Hematopoietic multipotent progenitor cell treated with erythropoietin and hydrocortisone succinate and interleukin-3 and kit ligand, for 6 days (in vitro differentiated cells): ENCODE data around the gene ST8SIA6.
"Not testable (repeated sequence)": the region's sequence is repeated elsewhere in the genome, so short reads cannot be mapped to it uniquely, and the experiment has no call there.

Experiments used
- DNase-seq: peaks from one replicate; pipeline ENCODE4 v3.0.0-alpha.2; 2015

Gene ST8SIA6

DNA sequence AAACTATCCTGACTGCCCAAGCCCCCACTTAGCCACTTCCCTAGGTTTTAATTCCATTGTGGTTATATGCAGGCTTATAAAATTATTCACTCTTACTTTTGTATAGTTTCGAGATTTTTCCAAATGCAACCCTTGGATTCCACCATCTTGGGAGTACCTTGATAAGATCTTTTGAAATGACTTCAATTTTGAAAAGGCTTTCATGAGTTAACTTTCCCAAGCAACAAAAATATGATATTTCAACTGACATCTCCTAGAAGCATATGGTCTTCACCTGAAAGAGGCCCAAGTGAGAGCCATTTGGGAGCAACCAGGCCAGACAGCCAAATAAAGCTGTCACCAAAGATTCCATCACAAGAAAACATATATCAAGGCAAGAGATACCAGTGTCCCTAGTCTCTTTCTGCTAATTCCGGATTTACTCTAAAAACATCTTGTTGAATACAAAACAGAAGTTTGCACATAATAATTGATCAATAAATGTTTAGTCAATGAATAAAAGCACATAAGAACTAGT lies 1.7 kb upstream of the ST8SIA6 start:
- DNase-seq: no peak

- DNase-seq: peak; percentile 86
Measured at GRCh38 chr10:17455015-17455520, 673 bp upstream of the ST8SIA6 start.

GRCh38 chr10:17453373-17454091 lies 863 bp downstream of the ST8SIA6 start:
- peak; percentile 87 for DNase-seq

DNA sequence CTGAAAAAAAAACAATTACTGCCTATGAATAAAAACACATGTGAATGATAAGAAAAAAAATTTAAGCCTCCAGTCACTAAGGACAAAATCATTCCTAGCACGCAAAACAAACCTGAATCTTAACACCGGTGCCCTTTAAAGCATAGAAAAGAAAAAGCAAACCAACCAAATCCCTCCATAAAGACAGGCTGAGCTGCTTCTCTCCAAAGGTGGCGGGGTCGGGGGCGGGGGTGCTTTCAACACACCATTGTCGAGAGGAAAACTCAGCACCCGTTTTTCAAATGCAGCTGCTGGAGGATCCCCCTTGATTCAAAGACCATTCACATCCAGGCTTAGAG lies 1.4 kb downstream of the ST8SIA6 start:
- DNase-seq: no peak

DNA sequence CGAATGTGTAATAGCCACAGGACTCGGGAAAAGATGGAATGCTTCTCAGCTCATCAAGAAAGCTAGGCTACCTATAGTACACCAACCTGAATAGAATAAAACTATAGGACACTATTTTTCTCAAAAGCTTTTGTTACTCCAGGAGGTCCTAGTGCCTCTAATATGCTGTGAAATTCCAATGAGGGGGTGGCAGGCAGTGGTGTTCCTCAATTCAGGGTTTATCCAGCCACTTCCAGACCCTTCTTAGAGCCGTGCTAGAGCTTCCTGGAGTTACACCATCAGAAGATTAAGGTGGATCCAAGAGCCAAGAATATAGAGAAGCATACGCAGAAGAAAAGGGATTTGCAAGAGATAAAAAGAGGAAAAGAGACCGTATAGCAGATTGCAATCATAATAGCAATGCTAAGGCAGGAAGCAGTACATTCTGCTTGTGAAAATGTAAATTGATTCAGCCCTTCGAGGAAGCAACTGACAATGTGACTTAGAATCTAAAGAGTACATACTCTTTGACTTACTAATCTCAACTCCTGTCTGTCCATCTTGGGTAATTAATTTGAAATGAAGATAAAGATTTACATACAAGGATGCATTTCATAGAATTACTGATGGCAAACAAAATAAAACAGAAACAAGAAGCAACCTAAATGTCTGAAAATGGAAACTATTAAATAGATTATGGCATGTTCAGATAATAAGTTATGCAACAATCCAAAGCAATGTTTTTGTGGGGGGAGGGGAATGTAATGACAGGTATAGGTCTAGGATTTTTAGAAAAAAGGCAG lies 2.1 kb downstream of the ST8SIA6 start:
- peak; percentile 75 for DNase-seq

DNA sequence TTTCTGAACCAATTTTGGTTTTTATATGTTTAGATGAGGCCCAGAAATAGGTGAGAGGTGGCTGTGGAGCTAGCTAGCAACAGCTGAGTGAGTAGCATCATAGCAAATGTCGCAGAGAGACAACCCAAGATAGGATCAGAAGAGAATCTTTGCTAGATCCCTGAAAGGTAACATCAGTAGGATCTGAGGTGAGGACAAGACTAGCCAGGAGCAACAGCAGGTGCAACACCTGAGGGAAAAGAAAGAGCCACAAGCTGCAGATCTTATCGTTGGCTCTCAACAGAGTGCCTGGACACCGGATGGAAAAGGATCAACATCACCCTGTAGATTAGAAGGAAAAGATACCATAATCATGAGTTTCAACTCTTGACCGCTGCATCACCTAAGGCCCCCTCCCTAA lies 4.4 kb downstream of the ST8SIA6 start:
- DNase-seq: no peak

GRCh38 chr10:17445400-17445998 lies 8.9 kb downstream of the ST8SIA6 start:
- no peak for DNase-seq

- DNase-seq: no peak
Measured at GRCh38 chr10:17444388-17444714, 10.0 kb downstream of the ST8SIA6 start.

GRCh38 chr10:17443707-17444387 lies 10.5 kb downstream of the ST8SIA6 start:
- peak; percentile 64 for DNase-seq

DNA sequence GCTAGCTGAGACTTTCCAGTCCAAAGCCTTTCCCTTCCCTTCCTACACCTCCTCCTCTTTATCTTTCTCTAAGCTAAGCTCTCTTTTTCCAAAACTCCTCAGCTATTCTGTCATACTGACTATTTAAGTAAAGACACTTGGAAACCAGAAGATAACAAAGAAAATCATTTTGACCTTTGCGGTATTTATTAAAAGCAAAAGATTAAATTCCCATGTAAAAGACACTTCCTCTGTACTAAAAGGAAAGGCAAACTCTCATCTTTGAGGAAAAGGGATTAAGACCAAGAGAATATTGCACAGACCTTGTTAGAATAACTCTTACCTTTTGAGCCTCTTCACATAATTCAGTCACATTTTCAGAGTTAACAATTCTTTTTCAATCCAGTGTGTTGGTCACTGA lies 15.8 kb downstream of the ST8SIA6 start:
- no peak for DNase-seq

- not testable (repeated sequence) for DNase-seq
Measured at GRCh38 chr10:17436578-17436977, 17.8 kb downstream of the ST8SIA6 start.

DNA sequence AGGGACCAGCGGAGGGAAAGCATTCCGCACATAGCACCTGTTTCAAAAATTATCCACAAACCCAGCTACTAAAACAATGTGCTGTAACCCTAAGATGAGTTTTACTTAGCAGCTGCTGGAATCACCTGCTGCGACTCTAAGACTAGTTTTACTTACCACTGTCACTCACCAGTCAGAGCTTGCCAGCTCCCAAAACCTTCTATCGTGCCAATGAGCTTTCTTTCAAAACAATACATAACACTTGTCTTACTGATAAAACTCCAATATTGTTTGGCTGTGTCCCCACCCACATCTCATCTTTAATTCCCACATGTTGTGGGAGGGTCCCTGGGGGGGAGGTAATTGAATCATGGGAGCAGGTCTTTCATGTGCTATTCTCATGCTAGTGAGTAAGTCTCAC lies 18.4 kb downstream of the ST8SIA6 start:
- peak; percentile 88 for DNase-seq

DNA sequence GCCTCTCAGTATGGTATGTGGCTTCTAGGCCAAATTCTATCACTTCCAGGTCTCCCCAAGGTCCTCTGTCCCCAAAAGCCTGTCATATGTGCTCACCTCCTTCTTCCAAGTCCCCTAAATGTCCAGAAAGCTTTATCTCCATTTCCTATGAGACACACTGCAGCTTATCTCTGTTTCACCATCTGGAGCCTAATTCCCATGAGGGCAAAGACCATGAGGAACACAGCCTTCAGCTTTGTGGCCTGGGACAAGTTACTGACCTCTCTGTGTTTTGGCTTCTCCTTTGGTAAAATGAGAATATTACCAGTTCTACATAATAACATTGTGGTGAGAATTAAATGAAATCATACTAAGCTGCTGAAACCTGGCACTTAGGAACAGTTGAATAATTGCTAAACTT lies 19.2 kb downstream of the ST8SIA6 start:
- peak; percentile 72 for DNase-seq

GRCh38 chr10:17432723-17433122 lies 21.7 kb downstream of the ST8SIA6 start:
- DNase-seq: no peak

DNA sequence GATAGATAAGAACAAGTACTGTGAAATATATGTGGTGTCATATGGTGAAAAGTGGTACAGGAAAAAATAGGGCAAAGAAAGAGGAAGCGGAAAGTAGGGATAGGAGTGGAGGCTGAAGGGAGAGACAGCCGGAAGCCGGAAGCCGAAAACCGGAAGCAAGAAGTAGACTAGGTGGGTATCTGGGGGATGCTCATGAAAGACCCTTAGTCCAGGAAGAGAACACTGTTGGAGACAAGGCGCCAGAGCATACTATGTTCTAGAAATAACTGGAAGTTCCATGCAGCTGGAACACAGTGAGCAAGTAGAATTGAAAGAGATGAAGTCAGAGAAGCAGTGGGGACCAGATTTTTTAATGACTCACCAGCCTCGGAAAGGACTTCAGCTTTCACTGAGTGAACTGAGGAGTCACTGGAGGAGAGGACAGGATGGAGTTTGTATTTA lies 22.5 kb downstream of the ST8SIA6 start:
- DNase-seq: peak; percentile 43

GRCh38 chr10:17430647-17431355 lies 23.6 kb downstream of the ST8SIA6 start:
- peak; percentile 91 for DNase-seq

DNA sequence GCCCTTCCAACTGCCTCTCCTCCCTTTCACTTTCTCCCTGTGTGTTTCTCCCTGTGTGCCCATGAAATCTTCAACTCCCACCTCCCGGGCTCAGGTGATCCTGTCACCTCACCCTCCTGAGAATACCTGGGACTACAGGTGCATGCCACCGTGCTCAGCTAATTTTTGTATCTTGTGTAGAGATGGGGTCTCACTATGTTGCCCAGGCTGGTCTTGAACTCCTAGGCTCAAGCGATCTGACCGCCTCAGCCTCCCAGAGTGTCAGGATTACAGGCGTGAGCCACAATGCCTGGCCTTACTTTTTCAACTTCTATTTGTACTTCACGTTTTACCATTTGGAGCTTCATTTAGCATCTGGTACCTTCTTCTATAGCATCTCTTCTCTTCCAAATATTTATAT lies 24.9 kb downstream of the ST8SIA6 start:
- DNase-seq: no peak

- peak; percentile 99 for DNase-seq
Measured at GRCh38 chr10:17428351-17429097, 25.9 kb downstream of the ST8SIA6 start.

- peak; percentile 80 for DNase-seq
Measured at GRCh38 chr10:17427666-17428350, 26.6 kb downstream of the ST8SIA6 start.

DNA sequence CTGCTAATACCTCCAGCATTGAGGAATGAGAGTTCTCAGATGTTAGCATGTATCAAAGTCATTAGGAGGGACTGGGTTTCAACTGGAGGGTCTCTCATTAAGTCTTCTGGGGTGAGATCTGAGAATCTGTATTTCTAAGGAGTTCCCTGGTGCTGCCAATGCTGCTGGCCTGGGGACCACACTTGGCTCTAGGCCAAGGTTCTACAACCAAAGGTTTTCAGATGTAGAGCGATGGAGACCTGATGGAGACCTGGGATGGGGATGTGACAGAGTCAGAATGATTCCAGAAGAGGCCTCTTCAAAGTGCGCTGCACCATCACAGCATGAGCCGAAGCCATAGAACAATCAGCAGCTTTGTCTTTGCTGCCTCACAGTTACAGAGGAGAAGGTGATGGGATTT lies 27.2 kb downstream of the ST8SIA6 start:
- DNase-seq: no peak

DNA sequence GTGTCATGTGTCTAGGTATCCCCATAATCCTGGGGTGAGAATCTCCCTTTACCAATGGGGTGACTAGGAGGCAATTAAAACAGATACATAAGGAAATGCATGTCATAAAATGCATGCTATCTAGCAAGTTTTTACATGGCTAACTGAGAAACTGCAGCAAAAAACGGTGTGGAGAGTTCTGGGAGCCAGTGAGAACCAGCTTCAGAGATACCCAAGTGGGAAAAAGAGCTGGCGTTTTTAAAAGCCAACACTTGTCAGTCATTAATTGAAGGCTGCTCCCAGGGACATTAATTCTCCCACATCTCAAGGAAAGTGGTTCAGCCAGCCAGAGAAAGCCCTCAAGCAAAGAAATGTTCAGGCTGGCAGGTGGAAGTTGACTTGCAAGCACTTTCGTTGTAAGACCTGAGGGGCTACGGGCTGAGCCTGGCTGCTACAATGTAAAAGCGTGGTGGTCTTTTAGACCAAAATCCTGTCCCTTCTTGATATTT lies 28.1 kb downstream of the ST8SIA6 start:
- no peak for DNase-seq
